Calu3 (cell line): ENCODE data around the gene PTCD2. TPM values are rescaled to one million over a fixed set of nuclear protein-coding genes. Genes with fewer than 3 reads are reported as not detected.

Experiments
- Bru-seq: library from RNA; stranded (reverse); fragments of 400-500 nt; gene quantifications from one replicate; lab custom pipeline; 2021; lab: Mats Ljungman, UMichigan
- BruChase-seq, 2 experiments: library from RNA; stranded (reverse); fragments of 400-500 nt; gene quantifications; one replicate each; lab custom pipeline; 2021; lab: Mats Ljungman, UMichigan
- BruUV-seq: library from RNA; stranded (reverse); fragments of 400-500 nt; replicated peaks from 2 replicates; lab custom pipeline; 2021; lab: Mats Ljungman, UMichigan
- CTCF ChIA-PET: fragments of 300-600 bp; sonication (Branson Sonifier 250); formaldehyde crosslinking; loops from one replicate; lab custom pipeline; 2022; ENCODE audit warnings: antibody characterized with exemption; lab: Charles Lee
- DNase-seq: peaks from one replicate; pipeline ENCODE4 v3.0.0; 2022
- H3K27ac Mint-ChIP-seq: one replicate; pipeline ENCODE4 v1.8.0; 2022; ENCODE audit warnings: mixed read lengths; ENCODE audit not compliant: unreplicated experiment
- H3K27me3 Mint-ChIP-seq: one replicate; pipeline ENCODE4 v1.8.0; 2022; ENCODE audit warnings: mixed read lengths; ENCODE audit not compliant: unreplicated experiment
- H3K36me3 Mint-ChIP-seq: one replicate; pipeline ENCODE4 v1.8.0; 2022; ENCODE audit warnings: mild to moderate bottlenecking, moderate library complexity, mixed read lengths; ENCODE audit not compliant: insufficient read depth, unreplicated experiment
- H3K4me1 Mint-ChIP-seq: one replicate; pipeline ENCODE4 v1.8.0; 2022; ENCODE audit warnings: mild to moderate bottlenecking, low read depth, mixed read lengths; ENCODE audit not compliant: unreplicated experiment
- H3K4me3 Mint-ChIP-seq: one replicate; pipeline ENCODE4 v1.8.0; 2022; ENCODE audit warnings: mild to moderate bottlenecking, low read depth, moderate library complexity, mixed read lengths; ENCODE audit not compliant: unreplicated experiment
- H3K9me3 Mint-ChIP-seq: one replicate; pipeline ENCODE4 v1.8.0; 2022; ENCODE audit warnings: low read depth, mixed read lengths; ENCODE audit not compliant: unreplicated experiment
- intact Hi-C: fragments of 100-400 bp; cut with micrococcal nuclease; formaldehyde crosslinking; loops from one replicate; pipeline ENCODE4 v1.10.0; 2022; ENCODE audit not compliant: unreplicated experiment
- long read RNA-seq: library from polyadenylated mRNA; stranded (forward); transcript quantifications from one replicate; pipeline ENCODE4 v2.0.0, GENCODE V29; 2022
- total RNA-seq: library from RNA; stranded (reverse); gene quantifications from 2 replicates; pipeline ENCODE4 v1.2.3, GENCODE V29; 2022
- TF ChIP-seq, protein P1 (sequence below): fragments of 200-600 bp; IDR thresholded peaks from one replicate; pipeline ENCODE4 v1.8.0; 2022; ENCODE audit warnings: antibody characterized with exemption; ENCODE audit not compliant: unreplicated experiment

PTCD2 gene, protein sequence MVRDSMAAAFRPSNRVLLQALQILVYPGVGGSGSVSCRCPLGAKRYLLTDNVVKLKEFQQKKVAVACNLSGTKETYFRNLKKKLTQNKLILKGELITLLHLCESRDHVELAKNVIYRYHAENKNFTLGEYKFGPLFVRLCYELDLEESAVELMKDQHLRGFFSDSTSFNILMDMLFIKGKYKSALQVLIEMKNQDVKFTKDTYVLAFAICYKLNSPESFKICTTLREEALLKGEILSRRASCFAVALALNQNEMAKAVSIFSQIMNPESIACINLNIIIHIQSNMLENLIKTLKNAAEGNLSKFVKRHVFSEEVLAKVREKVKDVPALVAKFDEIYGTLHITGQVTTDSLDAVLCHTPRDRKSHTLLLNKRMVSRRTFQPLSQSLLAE
- 14.3 and 16.2 TPM in 2 replicates for total RNA-seq
- Bru-seq, nascent RNA, result percentile 72 among the genes with signal in this experiment
- BruChase-seq, experiment 1, labeled RNA remaining after a 6-hour chase, result percentile 60 among the genes with signal in this experiment
- percentile 64 among the genes with signal in this experiment for BruChase-seq, experiment 2, labeled RNA remaining after a 2-hour chase
- long read RNA-seq, full-length matches to known transcripts, result 11 of 16 reads
- long read RNA-seq, partial matches to known transcripts, result 0 of 16 reads
- long read RNA-seq, other reads (novel, unspliced or antisense), result 5 of 16 reads

DNA sequence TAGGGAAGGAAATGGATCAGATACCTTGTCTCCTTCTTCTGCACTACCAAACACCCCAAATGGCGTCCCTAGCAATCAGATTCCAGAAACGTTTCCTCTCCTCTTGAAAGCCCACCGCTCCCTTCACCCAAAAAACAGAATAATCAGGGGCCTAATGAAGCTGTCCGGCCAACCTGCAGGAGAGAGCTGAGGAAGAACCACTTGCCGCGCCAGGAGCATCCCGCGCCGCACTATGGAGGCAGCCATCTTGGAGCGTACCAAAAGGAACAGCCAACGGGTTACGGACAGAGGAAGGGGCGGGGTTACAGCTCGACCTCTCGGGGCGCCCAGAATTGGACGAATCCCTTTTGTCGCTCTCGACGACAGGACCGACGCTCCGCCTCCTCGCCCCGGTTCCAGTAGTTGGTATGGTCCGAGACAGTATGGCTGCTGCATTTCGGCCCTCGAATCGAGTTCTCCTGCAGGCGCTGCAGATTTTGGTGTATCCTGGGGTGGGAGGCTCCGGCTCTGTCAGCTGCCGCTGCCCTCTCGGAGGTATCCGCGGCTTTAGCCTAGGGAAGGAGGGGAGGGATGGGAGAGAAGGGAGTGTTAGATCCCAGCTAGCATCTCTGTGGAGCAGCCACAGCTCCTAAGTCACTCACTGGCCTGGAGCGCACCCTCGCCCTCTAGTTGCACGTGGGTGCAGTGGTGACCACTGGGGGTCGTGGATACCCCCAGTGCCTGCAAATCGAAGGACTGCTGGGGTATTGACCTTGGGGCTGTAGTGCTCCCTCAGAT is at the start of gene PTCD2, which contains the start of gene MRPS27:
TSS of gene PTCD2 (plus strand) at position 398 of the 777 bp plus-strand sequence. CDS start at position 408, 10 bp downstream.
TSS of gene MRPS27 (minus strand) at position 265 of the 777 bp plus-strand sequence. CDS start at position 246, 19 bp downstream.
- intact Hi-C loops, result no loop called here
- Mint-ChIP-seq H3K4me3 (peak within 1 kb of the TSS; percentile 95), H3K27me3 (no peaks in the 10 kb centered on the region), H3K9me3 (no peaks in the 10 kb centered on the region), H3K27ac (peak within 1 kb of the TSS; percentile 92), H3K4me1 (peaks cover 25% of the 10 kb centered on the region), H3K36me3 (peaks cover 42% of the 10 kb centered on the region)
- DNase-seq, result peak; percentile 96
- no TSS peak for BruUV-seq
- CTCF ChIA-PET, result interaction anchor here (0.7 to 1.0 kb wide), 3 partner anchors 12 to 540 kb away, joined by 3 to 7 read pairs (median 4); no protein-coding TSS in a partner anchor
- TF ChIP-seq, protein P1, sequence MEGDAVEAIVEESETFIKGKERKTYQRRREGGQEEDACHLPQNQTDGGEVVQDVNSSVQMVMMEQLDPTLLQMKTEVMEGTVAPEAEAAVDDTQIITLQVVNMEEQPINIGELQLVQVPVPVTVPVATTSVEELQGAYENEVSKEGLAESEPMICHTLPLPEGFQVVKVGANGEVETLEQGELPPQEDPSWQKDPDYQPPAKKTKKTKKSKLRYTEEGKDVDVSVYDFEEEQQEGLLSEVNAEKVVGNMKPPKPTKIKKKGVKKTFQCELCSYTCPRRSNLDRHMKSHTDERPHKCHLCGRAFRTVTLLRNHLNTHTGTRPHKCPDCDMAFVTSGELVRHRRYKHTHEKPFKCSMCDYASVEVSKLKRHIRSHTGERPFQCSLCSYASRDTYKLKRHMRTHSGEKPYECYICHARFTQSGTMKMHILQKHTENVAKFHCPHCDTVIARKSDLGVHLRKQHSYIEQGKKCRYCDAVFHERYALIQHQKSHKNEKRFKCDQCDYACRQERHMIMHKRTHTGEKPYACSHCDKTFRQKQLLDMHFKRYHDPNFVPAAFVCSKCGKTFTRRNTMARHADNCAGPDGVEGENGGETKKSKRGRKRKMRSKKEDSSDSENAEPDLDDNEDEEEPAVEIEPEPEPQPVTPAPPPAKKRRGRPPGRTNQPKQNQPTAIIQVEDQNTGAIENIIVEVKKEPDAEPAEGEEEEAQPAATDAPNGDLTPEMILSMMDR, result no peak

DNA sequence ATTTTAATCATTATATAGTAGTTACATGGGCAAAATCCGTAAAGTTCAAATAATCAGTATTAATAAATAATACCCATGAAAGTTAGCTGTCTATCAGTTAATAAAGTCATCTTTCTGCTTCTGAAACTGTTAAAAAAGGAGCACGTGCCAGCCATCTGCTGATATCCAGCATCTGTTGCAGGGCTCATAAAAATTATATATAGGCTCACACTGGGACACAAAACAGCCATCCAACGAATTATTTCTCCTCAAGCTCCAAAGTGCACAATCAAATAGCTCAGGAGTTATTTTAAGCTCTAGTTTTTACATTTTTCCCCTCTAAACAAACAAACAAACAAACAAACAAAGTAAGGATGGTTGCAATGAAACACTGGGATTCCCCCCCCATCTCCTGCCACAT is 48.5 kb upstream of the PTCD2 start:
- BruUV-seq, result no TSS peak
- DNase-seq, result no peak
- H3K9me3 Mint-ChIP-seq, result no peaks in the 10 kb centered on the region
- H3K36me3 Mint-ChIP-seq, result peaks cover 4% of the 10 kb centered on the region
- H3K4me1 Mint-ChIP-seq, result peaks cover 8% of the 10 kb centered on the region
- TF ChIP-seq, protein P1, result no peak
- H3K27ac Mint-ChIP-seq, result no peak overlapping the region
- CTCF ChIA-PET, result no interaction called here
- no peak overlapping the region for H3K4me3 Mint-ChIP-seq
- no peaks in the 10 kb centered on the region for H3K27me3 Mint-ChIP-seq
- intact Hi-C loops, result no loop called here

DNA sequence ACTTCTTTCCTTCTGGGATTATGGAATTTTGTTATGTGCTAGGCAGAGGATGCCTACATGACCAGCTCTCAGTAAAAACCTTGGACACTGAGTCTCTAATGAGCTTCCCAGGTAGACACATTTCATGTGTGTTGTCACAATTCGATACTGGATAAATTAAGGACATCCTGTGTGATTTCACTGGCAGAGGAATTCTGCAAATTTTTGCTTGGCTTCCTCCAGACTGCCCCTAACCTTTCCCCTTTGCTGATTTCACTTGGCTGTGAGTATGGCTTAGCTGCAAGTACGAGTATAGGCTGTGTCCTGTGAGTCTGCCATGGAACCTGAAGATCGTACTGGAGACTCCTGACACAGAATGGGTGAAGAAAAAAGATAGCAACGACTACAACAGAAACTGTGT is 47.8 kb upstream of the PTCD2 start:
- H3K9me3 Mint-ChIP-seq, result no peaks in the 10 kb centered on the region
- H3K4me3 Mint-ChIP-seq, result no peak overlapping the region
- CTCF ChIA-PET, result no interaction called here
- no peaks in the 10 kb centered on the region for H3K27me3 Mint-ChIP-seq
- no peak overlapping the region for H3K27ac Mint-ChIP-seq
- DNase-seq, result no peak
- TF ChIP-seq, protein P1, result no peak
- peaks cover 8% of the 10 kb centered on the region for H3K4me1 Mint-ChIP-seq
- intact Hi-C loops, result no loop called here
- BruUV-seq, result no TSS peak
- peaks cover 4% of the 10 kb centered on the region for H3K36me3 Mint-ChIP-seq

DNA sequence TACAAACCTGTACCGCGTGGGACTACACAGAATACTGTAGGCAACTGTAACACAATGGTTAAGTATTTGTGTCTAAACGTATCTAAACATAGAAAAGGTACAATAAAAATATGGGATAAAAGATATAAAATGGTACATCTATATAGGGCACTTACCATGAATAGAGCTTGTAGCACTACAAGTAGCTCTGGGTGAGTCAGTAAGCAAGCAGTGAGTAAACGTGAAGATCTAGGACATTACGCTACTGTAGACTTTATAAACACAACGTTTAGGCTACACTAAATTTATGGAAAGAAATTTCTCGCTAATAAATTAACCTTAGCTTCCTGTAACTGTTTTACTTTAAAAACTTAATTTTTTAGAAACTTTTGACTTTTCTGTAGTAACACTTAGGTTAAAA is 46.6 kb upstream of the PTCD2 start:
- no TSS peak for BruUV-seq
- no peaks in the 10 kb centered on the region for H3K36me3 Mint-ChIP-seq
- peaks cover 8% of the 10 kb centered on the region for H3K4me1 Mint-ChIP-seq
- CTCF ChIA-PET, result no interaction called here
- H3K27ac Mint-ChIP-seq, result no peak overlapping the region
- intact Hi-C loops, result no loop called here
- H3K4me3 Mint-ChIP-seq, result no peak overlapping the region
- H3K27me3 Mint-ChIP-seq, result no peaks in the 10 kb centered on the region
- TF ChIP-seq, protein P1, result no peak
- no peak for DNase-seq
- H3K9me3 Mint-ChIP-seq, result no peaks in the 10 kb centered on the region
